Renal cortical epithelial cell (primary cell): ENCODE results near the gene GLTPD2. TPM values are rescaled to one million over a fixed set of nuclear protein-coding genes. Genes with fewer than 3 reads are reported as not detected.
A peak's percentile ranks its signal among the peaks of the same experiment; 100 is the strongest.
"Not testable (repeated sequence)": the region's sequence is repeated elsewhere in the genome, so short reads cannot be mapped to it uniquely, and the experiment has no call there.

ENCODE experiments used
- DNase-seq: peaks from one replicate; pipeline ENCODE4 v3.0.0-alpha.2; 2011; ENCODE audit warnings: low read depth
- total RNA-seq: library from RNA; depleted of rRNA; stranded (reverse); fragments of >200 nt; gene quantifications from 2 replicates; pipeline ENCODE4 v1.2.3, GENCODE V29; 2014

Gene GLTPD2
- total RNA-seq, 1 donor from 2014 or later = not detected

GRCh38 chr17:4807605-4808377 is 19.0 kb downstream of the GLTPD2 start:
- no peak for DNase-seq

GRCh38 chr17:4808378-4808767 is 19.6 kb downstream of the GLTPD2 start:
- no peak for DNase-seq

GRCh38 chr17:4810696-4811290 is 22.0 kb downstream of the GLTPD2 start:
- DNase-seq = no peak

- no peak for DNase-seq
Observed at GRCh38 chr17:4811471-4811870, 22.7 kb downstream of the GLTPD2 start.

- DNase-seq = no peak
Observed at GRCh38 chr17:4812690-4813089, 23.9 kb downstream of the GLTPD2 start.

- DNase-seq = no peak
Observed at GRCh38 chr17:4815043-4815675, 26.4 kb downstream of the GLTPD2 start.

- DNase-seq = no peak
Observed at GRCh38 chr17:4816826-4817225, 28.1 kb downstream of the GLTPD2 start.

GRCh38 chr17:4818276-4818675 is 29.5 kb downstream of the GLTPD2 start:
- no peak for DNase-seq

GRCh38 chr17:4822835-4823234 is 34.1 kb downstream of the GLTPD2 start:
- DNase-seq = no peak

GRCh38 chr17:4823373-4824089 is 34.8 kb downstream of the GLTPD2 start:
- DNase-seq = no peak

- DNase-seq = no peak
Observed at GRCh38 chr17:4827399-4827798, 38.6 kb downstream of the GLTPD2 start.

GRCh38 chr17:4832829-4833177 is 44.0 kb downstream of the GLTPD2 start:
- DNase-seq = not testable (repeated sequence)

- DNase-seq = peak; percentile 73
Observed at GRCh38 chr17:4833178-4833940, 44.6 kb downstream of the GLTPD2 start, which contains the start of gene MINK1. TSS of gene MINK1 (plus strand) at chr17:4833340. CDS start at chr17:4833584, 244 bp downstream.

- peak; percentile 39 for DNase-seq
Observed at GRCh38 chr17:4833941-4834680, 45.3 kb downstream of the GLTPD2 start.

- DNase-seq = no peak
Observed at GRCh38 chr17:4834681-4835020, 45.9 kb downstream of the GLTPD2 start.

- DNase-seq = no peak
Observed at GRCh38 chr17:4836221-4836620, 47.5 kb downstream of the GLTPD2 start.

GRCh38 chr17:4837471-4838308 is 48.9 kb downstream of the GLTPD2 start:
- DNase-seq = no peak

- no peak for DNase-seq
Observed at GRCh38 chr17:4838309-4838785, 49.6 kb downstream of the GLTPD2 start.

GRCh38 chr17:4839221-4839620 is 50.5 kb downstream of the GLTPD2 start:
- no peak for DNase-seq
